Kidney (tissue), 14 donors: ENCODE data around the gene GRIP2. TPM values are rescaled to one million over a fixed set of nuclear protein-coding genes. Genes with fewer than 3 reads are reported as not detected.

Source experiments
- DNase-seq, 5 donors: peaks; one replicate each; pipeline ENCODE4 v3.0.0-alpha.2; 2013 to 2020
- FAIRE-seq: peaks from 2 replicates; lab custom pipeline; 2012; peaks lifted over from hg19 to GRCh38; lab: Jason Lieb, UNC
- H3K27ac ChIP-seq, 2 donors: one replicate each; pipeline ENCODE4 v1.7.0; 2013; ENCODE audit warnings: low read depth in 2 of 2, low read length in 2 of 2, inconsistent platforms in 1 of 2
- H3K27me3 ChIP-seq: one replicate; pipeline ENCODE4 v1.7.1; 2013; ENCODE audit warnings: low read length, inconsistent platforms; ENCODE audit not compliant: control insufficient read depth, insufficient read depth
- H3K36me3 ChIP-seq, 3 donors: one replicate each; pipeline versions ENCODE4 v1.7.0 to v1.7.1; 2013; ENCODE audit warnings: low read length in 3 of 3, control low read depth in 1 of 3, inconsistent platforms in 1 of 3; ENCODE audit not compliant: insufficient read depth in 3 of 3, control insufficient read depth in 2 of 3
- H3K4me1 ChIP-seq, 3 donors: one replicate each; pipeline versions ENCODE4 v1.7.0 to v1.7.1; 2013; ENCODE audit warnings: low read length in 3 of 3, inconsistent platforms in 1 of 3, low read depth in 1 of 3; ENCODE audit not compliant: control insufficient read depth in 2 of 3, insufficient read depth in 2 of 3
- H3K4me3 ChIP-seq, 3 donors: one replicate each; pipeline versions ENCODE4 v1.7.0 to v1.8.1; 2013; ENCODE audit warnings: low read length in 3 of 3, control low read depth in 1 of 3, inconsistent platforms in 1 of 3
- H3K9ac ChIP-seq, 3 donors: one replicate each; pipeline versions ENCODE4 v1.7.0 to v1.7.1; 2013; ENCODE audit warnings: low read length in 3 of 3, control low read depth in 1 of 3, inconsistent platforms in 1 of 3
- H3K9me3 ChIP-seq, 3 donors: one replicate each; pipeline versions ENCODE4 v1.7.0 to v1.7.1; 2013; ENCODE audit warnings: low read length in 3 of 3, control low read depth in 1 of 3, inconsistent platforms in 1 of 3; ENCODE audit not compliant: control insufficient read depth in 2 of 3, insufficient read depth in 1 of 3
- intact Hi-C: fragments of 100-400 bp; cut with DNase I; formaldehyde crosslinking; loops from one replicate; pipeline ENCODE4 v1.11.1; 2022
- polyA plus RNA-seq: library from polyadenylated mRNA; stranded (reverse); fragments of 350-450 nt; fragmentation: Illumina TruSeq; extraction: RNeasy Lipid Tissue Mini Kit (QIAGEN cat#74804); gene quantifications from one replicate; pipeline ENCODE4 v1.2.3, GENCODE V29; 2014; ENCODE audit warnings: low read depth, low replicate concordance; ENCODE audit not compliant: insufficient read depth
- total RNA-seq: library from RNA; stranded (reverse); fragmentation: NEBNext Ultra II Directional; extraction: Animal tissue kit (Norgen Biotek cat#: 25700); gene quantifications from one replicate; pipeline ENCODE4 v1.2.1, GENCODE V29; 2021
- TF ChIP-seq, protein P1 (sequence below): IDR thresholded peaks from 3 replicates; pipeline ENCODE4 v1.5.1; 2012; ENCODE audit warnings: mild to moderate bottlenecking, moderate library complexity, borderline replicate concordance; ENCODE audit not compliant: insufficient read depth; ENCODE audit errors: extremely low read depth
- donor health status: control.
- donor health status: control.
- donor health status: control.
- donor health status: control.
- donor health status: control.
- donor health status: DM: yes; HTN: yes; CAD: no.
- donor health status: Normal renal cell carcinoma (clear cell type).

The GRIP2 gene
- total and polyA plus RNA-seq, 2 donors from 2014 or later, result 3.0 to 3.2 TPM

DNA sequence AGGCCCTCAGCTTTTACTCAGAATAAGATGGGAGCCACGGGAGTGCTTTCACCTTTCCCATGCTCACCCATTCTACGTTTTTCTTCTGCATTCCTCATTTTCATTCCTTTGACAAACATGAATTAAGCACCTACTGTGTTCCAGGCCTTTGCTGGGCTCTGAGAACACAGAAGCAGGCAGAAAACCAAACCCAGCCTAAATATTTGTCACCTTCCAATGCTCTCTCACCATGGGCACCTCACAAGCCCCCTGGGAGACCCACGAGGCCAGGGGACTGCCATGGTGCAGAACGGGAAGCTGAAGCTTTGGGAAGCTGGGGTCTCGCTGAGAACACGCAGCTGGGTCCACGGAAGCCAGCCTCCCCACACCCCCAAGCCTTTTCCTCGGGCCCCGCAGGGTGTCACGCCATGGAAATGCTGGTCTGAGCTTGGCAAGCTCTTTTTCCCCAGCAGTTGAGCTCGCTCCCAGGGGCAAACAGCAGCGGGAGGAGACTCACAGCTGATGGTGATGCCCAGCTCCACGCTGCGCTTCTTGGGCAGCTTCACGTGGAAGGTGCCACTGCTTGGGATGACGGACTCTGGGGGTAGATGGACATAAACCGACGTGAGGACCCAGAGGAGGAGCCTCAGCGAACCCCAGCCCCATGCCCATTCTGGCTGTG, 27.7 kb downstream of the GRIP2 start:
- no peaks in the 10 kb centered on the region for H3K27me3 ChIP-seq
- no peak overlapping the region for H3K4me3 ChIP-seq
- no peaks in the 10 kb centered on the region for H3K4me1 ChIP-seq
- no peaks in the 10 kb centered on the region for H3K9me3 ChIP-seq
- TF ChIP-seq, protein P1, sequence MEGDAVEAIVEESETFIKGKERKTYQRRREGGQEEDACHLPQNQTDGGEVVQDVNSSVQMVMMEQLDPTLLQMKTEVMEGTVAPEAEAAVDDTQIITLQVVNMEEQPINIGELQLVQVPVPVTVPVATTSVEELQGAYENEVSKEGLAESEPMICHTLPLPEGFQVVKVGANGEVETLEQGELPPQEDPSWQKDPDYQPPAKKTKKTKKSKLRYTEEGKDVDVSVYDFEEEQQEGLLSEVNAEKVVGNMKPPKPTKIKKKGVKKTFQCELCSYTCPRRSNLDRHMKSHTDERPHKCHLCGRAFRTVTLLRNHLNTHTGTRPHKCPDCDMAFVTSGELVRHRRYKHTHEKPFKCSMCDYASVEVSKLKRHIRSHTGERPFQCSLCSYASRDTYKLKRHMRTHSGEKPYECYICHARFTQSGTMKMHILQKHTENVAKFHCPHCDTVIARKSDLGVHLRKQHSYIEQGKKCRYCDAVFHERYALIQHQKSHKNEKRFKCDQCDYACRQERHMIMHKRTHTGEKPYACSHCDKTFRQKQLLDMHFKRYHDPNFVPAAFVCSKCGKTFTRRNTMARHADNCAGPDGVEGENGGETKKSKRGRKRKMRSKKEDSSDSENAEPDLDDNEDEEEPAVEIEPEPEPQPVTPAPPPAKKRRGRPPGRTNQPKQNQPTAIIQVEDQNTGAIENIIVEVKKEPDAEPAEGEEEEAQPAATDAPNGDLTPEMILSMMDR, result no peak
- no peak overlapping the region for H3K27ac ChIP-seq
- DNase-seq (peak in 1 of 5 donors; percentile 26), FAIRE-seq (no peak)
- no peak overlapping the region for H3K9ac ChIP-seq
- intact Hi-C loops, result loop anchor here (10.0 kb wide), 1 partner anchor 122 kb away; no protein-coding TSS in a partner anchor
- no peaks in the 10 kb centered on the region for H3K36me3 ChIP-seq

- Histone ChIP-seq H3K4me1 (no peaks in the 10 kb centered on the region), H3K9me3 (no peaks in the 10 kb centered on the region), H3K9ac (no peak overlapping the region), H3K4me3 (no peak overlapping the region), H3K27ac (no peak overlapping the region), H3K36me3 (no peaks in the 10 kb centered on the region), H3K27me3 (no peaks in the 10 kb centered on the region)
- DNase-seq (peak in 1 of 5 donors; percentile 45), FAIRE-seq (no peak)
- intact Hi-C loops, result loop anchor here (10.0 kb wide), 1 partner anchor 123 kb away; no protein-coding TSS in a partner anchor
- TF ChIP-seq, protein P1, result no peak
Measured at GRCh38 chr3:14511623-14512280, 28.4 kb downstream of the GRIP2 start.

DNA sequence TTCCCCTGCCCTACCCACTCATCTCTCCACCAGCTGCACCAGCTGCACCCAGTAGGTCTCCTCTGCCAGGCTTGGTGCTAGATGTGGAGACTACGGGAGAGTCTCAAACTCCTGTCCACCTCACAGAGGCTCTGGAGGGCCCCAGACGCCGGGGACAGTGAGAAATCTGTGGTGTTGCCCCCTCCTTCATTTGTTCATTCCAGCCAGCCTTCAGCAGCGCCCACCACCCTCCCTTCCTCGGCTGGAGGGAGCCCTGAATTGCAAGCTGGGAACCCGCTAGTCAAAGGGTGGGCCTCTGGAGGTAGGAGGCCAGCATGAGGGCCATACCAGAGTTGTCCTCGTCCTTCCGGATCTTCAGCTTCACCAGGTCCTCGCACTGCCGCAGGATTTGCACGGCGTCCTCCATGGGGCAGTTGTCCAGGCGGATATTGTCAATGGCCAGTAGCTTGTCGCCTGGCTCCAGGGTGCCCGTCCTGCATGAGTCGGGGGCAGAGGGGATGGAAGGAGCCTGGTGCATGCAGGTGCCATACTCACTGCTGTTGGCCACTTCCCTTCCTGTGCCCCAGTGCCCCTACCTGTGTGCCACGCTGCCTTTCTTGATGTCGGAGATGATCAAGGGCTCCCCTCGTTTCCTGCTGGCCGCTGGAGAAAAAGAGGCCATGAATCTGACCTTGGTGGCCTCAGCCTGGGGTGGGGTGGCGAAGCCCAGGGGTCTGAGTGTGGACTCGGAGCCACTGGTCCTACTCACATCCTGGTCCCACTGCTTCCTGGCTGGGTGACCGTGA, 29.1 kb downstream of the GRIP2 start:
- H3K36me3 ChIP-seq, result no peaks in the 10 kb centered on the region
- no peaks in the 10 kb centered on the region for H3K27me3 ChIP-seq
- H3K4me1 ChIP-seq, result no peaks in the 10 kb centered on the region
- DNase-seq (peak in 1 of 5 donors; percentile 30), FAIRE-seq (no peak)
- H3K4me3 ChIP-seq, result no peak overlapping the region
- H3K27ac ChIP-seq, result no peak overlapping the region
- no peak overlapping the region for H3K9ac ChIP-seq
- TF ChIP-seq, protein P1, result no peak
- intact Hi-C loops, result loop anchor here (10.0 kb wide), 1 partner anchor 124 kb away; no protein-coding TSS in a partner anchor
- H3K9me3 ChIP-seq, result no peaks in the 10 kb centered on the region
